ENCODE results near the gene PLSCR5.

Gene PLSCR5

DNA sequence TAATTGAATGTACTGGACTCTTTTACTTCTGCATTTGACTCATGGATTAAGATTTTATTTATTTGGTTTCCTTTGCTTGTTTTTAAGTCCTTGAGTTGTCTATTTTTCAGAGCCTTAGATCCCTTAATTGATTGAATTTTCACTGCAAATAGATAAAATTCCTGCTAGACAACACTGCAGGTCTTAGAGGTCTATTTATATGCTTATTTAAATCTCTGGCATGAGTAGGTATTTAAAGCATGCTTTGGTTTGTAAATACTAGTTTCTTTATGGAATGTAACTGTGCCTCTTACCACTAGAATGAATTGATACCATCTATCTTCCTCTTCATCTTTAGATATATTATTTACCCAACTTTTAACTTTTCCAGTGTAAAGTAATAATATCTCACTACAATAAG lies 20.0 kb downstream of the PLSCR5 start:
- DNase-seq (ENCODE audit: low read depth), result no peak

DNA sequence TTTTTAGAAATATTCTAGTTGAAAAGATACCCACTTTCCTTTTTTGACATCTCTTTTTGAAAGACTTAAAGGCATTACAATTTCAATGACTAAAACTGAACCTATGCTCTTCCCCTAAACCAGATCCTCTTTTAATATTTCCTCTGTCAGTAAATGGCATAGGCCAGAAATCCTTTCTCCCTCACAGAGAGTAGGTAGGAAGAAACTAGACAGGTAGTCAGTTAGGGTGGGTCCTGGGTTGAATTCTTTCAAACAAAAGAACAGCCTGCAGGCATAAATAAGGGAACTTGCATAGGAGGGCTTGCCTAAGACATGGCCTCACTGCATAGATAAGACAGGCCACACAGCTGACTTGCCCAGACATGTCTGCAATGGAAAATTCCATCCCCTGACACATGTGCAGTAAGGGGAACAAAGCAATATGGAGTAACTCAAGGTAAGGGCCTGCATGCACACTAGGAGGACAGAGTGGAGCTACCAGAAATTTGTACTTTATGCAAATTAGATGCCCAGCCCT lies 23.1 kb downstream of the PLSCR5 start:
- DNase-seq (ENCODE audit: low read depth), result no peak

DNA sequence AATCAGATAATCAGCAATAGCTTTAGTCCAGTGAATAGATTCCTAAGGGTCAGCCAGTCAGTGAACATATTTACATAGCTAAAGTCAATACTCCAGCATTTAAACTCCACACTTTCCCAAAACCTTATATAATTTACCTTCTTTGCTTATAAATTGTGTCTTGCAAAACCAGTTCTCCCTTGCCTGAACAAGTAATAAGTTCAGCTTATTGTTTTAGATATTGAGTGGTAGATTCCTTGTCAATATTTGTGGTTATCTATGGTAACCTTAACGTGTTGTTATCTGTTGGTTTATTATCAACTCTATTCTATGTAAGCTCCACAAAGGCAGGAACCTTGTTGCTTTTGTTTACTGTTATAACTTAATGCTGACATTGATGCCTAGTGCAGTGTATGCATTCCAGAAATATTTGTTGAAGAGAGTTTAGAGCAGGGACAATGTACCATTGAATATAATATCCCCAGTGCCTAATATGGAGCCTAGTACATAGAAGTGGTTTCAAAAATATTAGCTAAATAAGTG lies 24.0 kb downstream of the PLSCR5 start:
- no peak for DNase-seq (ENCODE audit: low read depth)

DNA sequence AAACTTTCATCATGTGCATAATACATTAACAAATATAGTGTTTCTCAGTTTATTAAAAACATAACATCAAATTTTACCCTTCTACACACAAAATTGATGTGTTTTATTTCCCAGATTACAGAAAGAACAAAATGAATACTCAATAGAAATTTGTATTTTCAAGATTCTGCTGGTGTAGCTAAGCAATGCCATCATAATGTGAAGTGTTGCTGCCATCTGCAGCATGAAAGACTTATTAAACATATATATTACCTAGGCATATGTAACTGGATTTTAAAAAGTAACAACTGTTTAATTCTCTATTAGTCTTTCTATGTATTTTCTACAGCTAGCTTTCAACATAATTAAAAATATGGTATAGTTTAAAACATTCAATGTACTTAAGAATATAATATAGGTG lies 27.5 kb downstream of the PLSCR5 start:
- DNase-seq (ENCODE audit: low read depth), result no peak

DNA sequence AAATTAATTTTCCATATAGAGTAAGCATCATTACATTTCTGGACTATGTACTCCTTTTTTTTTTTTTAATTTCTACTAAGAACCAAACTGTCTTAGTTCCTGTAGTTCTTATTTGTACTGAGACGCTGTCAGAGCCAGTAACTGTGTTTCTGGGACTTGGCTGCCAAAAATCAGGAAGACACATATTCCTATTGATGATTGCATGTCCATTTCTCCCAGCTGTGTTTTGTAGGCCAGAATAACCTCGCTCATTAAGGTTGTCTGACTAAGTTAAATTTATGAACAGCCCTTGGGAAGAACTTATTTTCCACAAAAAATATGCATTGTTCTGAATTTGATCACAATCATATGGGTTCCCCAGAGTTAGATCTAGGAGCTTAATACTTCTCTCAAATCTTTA lies 29.5 kb downstream of the PLSCR5 start:
- DNase-seq (ENCODE audit: low read depth), result no peak

DNA sequence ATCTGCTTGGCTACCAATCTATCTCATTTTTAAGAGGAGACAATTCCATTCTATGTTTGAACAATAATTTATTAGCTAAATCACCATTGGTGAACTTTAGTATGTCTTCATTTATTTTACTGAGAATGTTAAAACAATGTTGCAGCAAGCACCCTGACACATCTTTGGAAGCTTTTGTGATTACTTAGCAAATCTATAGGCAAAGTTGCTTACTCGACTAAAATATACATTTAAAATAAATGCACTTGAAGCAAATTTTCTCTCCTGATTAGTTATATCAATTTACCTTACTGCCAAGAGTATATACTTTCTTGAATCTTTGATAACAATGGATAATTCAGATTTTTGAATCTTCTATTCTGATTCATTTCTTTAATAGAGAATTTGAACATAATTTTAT lies 31.0 kb downstream of the PLSCR5 start:
- no peak for DNase-seq (ENCODE audit: low read depth)

DNA sequence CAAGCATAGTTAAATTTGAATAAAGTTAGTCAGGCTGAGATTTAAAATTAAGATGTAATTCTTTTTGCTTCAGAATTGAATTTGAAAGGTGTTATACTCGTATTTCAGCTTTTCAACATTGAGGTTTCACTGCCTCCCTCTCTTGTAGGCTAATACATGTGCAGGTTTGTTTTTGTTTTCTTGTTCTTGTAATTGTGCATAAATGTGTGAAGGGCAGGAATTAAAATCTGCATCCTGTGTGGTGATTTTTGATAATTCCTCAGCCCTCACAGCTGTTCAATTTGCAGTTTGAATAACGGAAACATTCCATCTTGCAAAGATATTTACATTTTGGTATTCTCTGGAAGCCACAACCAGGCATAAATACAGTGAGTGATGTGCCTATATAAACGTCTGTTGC lies 35.8 kb downstream of the PLSCR5 start:
- DNase-seq (ENCODE audit: low read depth), result no peak

DNA sequence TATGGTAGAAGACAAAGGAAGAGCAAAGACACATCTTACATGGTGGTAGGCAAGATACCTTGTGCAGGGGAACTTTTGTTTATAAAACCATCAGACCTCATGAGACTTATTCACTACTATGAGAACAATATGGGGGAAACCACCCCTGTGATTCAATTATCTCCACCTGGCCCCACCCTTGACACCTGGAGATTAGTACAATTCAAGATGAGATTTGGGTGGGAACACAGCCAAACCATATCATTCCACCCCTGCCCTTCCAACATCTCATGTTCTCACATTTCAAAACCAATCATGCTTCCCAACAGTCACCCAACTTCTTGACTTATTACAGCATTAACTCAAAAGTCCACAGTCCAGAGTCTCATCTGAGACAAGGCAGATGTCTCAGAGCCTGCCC lies 39.0 kb downstream of the PLSCR5 start:
- DNase-seq (ENCODE audit: low read depth), result no peak

DNA sequence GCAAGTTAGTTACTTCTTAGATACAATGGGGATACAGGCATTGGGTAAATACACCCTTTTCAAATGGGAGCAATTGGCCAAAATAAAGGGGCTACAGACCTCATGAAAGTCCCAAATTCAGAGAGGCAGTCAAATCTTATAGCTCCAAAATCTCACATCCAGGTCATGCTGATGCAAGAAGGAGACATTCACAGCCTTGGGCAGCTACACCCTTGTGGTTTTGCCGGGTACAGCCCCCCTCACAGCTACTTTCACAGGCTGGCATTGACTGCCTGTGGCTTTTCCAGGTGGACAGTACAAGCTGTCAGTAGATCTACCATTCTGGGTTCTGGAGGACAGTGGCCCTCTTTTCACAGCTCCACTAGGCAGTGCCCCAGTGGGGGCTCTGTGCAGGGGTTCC lies 43.3 kb downstream of the PLSCR5 start:
- DNase-seq (ENCODE audit: low read depth), result no peak

DNA sequence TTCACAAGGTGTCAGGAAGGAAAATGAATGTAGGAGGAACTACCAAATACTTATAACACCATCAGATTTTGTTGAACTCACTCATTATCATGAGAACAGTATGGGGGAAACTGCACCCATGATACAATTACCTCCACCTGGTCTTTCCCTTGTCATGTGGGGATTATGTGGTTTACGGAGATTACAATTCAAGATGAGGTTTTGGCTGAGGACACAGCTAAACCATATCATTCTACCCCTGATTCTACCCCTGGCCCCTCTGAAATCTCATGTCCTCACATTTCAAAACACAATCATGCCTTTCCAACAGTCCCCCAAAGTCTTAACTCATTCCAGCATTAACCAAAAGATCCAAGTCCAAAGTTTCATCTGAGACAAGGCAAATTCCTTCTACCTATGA lies 43.7 kb downstream of the PLSCR5 start:
- DNase-seq (ENCODE audit: low read depth), result no peak

DNA sequence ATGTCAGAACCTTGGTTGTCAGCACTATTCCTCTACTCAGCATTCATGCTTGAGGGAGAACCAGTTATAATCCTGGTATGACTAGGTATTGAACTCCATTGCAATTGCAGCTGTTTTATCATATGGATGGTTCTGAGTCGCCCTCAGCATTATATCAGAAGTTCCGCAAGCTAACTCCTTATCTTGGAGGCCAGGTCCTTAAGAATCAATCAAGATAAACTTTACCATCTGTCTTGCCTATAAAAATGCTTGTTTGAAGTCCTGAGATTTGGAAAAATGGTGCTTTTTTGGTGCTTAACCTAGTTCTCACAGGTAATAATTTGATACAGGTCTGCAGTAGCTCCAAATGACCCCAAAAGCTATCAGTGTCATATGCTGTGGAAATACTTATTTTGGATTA lies 44.5 kb downstream of the PLSCR5 start:
- DNase-seq (ENCODE audit: low read depth), result no peak

DNA sequence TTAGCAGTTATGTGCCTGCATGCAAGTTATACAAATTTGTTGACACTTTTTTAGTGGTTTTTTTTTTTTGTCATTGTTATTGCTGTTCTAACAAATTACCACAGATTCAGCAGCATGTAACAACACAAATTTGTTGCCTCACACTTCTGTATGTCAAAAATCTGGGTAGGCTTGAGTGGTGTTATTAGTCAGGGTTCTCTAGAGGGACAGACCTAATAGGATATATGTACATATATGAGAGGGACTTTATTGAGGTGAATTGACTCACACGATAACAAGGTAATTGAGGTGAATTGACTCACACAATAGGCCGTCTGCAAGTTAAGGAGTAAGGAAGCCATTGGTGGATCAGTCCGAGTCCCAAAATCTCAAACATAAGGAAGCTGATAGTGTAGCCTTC lies 45.8 kb downstream of the PLSCR5 start:
- no peak for DNase-seq (ENCODE audit: low read depth)

DNA sequence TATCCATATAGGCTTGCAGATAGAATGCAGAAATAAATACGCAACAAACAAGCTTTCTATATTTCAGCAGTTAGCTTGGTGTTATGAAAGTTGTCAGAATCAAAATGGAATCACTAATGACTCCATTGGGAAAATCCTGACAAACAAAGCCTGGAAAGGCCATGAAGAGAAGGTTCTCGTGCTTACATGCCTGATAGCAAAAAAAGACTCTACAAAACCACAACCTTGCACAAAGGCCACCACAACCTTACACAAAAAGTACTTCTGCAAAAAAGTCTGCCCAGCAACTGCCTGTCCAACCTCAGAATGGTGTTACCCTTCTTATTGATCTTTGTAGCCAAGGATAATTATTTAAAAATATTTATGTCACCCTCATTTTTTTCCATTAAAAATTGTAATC lies 46.4 kb downstream of the PLSCR5 start:
- DNase-seq (ENCODE audit: low read depth), result no peak

DNA sequence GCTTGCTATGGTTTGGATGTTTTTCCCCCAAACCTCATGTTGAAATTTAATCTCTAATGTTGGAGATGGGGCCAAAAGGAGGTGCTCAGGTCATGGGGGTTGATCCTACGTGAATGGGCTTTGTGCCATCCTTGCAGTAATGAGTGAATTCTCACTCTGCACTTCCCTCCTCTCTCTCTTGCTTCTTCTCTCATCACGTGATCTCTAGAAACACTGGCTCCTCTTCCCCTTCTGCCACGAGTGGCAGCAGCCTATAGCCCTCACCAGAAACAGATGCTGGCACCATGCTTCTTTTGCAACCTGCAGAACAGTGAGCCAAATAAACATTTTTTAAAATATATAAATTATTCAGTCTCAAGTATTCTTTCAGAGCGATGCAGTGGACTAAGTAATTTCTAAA lies 47.4 kb downstream of the PLSCR5 start:
- no peak for DNase-seq (ENCODE audit: low read depth)

DNA sequence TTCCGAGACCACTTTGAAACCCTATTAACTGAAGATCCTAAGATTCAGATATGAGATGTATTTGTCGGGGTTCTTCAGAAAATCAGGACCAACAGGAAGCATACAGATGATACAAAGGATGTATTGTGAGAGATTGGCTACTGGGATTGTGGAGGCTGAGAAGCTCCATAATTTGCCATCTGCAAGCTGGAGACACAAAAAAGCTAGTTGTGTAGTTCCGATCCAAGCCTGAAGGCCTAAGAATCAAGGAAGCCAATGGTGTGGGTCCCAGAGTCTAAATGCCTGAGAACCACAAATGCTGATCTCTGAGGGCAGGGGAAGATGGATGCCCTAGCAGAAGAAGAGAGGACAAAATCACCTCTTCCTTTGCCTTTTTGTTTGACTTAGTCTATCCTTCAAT lies 49.8 kb downstream of the PLSCR5 start:
- DNase-seq (ENCODE audit: low read depth), result no peak

DNA sequence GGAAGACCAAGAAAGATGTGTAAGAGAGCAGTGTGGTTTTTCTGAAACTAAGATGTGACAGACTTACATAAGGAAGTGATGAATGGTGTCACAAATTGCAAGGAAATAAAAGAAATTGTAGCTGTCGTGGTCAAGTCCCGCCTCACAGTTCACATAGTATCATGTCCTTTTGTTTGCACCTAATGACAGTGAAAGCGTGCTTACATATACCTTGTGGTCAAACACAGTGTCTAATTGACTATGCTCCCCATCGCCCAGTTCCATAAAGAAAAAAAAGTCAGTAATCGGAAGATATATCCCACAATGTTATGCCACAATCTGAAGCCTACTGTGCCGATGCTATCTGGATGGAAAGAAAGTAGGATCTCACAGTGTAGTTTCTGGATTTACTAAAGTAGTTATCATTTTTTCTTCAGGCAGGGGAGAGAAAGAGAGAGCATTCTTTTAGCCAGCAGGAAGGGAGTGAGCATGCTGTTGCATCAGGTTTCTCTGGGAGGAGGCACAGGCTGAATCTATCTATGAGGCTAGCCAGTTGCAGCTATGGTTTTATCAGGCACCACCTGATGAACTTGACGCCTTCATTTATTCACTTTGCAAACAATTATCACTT lies 50.9 kb downstream of the PLSCR5 start:
- no peak for DNase-seq (ENCODE audit: low read depth)

DNA sequence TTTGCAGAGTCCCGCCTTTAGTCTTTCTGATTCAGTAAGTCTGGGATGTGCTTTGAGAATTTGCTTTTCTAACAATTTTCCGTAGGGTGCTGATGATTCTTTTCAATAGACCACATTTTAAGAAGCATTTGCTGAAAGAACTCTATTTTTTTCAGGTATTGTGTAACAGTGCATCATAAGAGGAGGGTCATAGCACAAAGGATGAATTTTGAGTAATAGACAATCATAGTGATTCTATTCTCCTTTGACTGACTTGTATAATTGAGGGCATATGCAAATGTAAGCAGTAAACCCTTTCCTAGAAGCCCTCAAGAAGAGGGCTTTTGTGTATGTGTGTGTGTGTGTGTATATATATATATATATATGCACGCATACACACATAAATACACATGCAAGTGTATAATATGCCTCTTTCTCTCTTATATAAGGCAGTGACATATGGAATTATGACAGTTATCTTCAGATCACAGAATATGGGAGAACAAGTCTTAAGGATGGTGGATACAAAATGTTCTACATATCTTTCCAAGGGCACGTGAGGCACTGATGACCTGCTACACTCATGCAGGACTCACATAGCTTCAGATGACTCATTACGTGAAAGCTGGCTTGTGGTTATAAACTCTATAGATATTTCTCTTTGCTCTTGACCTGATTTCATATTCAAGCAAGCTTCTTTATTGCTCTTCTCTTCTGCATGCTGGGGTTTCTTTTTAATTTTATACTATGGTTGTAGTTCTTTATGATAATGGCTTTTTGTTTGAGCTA lies 54.2 kb downstream of the PLSCR5 start:
- DNase-seq (ENCODE audit: low read depth), result no peak

DNA sequence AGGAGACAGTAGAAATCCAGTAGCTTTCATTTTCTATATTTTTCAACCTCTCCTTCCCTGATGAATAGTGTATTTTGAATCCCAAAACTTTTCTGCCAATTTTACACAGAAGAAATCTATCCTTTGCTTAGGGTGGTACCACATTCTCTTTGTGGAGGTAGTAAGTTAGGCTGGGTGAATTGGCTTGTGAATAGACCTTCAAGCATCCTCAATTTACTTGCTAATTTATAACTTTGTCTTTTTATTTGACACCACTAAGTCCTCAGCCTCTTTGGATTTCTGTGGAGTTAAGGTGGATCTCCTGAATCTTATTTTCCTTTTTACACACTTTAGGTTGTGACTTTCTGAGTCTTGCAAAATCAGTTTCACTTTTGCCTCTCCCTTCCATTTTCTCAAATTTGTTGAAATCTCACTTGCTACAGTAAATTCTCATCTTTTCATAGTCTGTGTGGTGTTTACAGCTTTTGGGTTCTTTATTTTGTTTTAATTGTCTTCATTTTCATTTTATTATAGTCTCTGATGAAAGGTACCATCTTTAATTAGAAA lies 55.0 kb downstream of the PLSCR5 start:
- no peak for DNase-seq (ENCODE audit: low read depth)

DNA sequence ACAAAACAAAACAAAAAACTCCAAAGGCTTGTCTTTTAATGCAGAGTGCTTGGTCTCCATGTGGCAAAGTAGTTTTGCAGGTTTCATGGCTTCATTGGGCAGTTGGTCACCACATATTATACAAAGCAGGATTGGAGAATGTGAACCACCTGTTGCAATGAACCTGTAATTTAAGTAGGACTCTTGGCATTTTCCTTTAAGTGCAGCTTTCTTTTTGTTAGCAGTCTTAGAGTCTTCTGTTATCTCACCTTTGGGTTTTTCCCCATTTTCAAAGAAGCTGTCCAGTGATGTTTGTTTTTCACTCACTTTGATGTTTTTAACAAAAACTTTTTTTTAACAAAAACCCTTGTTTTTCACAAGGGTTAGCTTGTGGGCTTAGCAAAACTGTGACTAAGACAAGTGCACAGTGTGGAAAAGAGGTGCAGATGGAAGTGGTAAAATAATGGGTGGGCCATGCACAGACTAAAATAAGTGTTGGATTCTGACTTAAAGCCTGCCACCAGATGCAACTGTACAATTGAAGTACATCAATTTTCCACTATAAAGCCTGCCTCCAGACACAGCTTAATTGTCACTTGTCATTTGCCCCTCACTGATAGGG lies 57.8 kb downstream of the PLSCR5 start:
- no peak for DNase-seq (ENCODE audit: low read depth)

DNA sequence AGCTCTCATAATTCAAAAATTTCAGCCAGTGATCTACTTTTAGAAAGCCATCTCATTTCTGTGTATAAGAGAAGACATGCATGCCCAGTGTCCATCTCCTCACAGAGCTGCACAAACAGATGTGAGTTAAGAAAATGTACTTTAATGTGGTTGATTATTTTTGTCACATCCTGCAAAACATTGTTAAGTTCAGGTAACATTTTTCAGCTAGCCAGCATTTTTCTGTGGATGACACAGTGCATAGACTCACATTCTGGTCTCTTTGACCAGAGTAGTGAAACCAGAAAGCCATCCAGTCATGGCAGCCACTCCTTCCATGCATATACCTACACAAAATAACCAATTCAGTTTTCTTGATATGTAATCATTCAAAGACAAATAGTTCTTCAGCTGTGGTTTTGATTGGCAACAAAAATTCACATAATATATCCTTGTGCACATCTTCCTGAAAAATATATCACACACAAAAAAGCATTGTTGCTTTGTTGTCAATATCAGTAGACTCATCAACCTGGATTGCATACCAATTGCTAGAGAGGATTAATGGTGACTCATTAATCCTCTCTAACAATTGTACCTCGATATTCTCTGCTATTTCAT lies 58.7 kb downstream of the PLSCR5 start:
- no peak for DNase-seq (ENCODE audit: low read depth)

DNA sequence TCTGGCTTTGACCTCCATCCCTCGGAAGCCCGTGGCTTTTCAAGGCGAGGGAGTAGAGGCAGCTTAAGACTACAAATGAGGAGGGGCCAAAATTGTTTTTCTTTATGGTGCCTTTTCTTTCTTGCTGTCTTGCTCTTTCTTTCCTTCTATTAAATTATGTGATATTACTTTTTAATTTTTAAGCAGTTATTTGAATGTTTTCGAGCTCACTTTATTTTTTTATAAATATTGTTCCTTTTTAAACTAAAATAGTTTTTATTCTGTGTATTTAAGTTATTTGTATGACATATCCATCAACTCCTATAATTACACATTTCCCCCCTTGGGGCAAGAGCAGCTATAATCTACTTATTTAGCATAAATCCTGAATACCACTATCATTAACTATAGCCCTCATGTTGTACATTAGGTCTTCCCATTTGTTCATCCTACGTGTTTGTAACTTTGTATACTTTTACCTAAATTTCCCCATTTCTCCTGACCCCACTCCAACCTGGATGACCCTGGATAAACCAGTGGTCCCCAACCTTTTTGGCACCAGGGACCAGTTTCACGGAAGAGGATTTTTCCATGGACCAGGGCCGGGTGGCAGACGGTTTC lies 60.1 kb downstream of the PLSCR5 start:
- DNase-seq (ENCODE audit: low read depth), result no peak
